Stimulated activated CD4-positive, alpha-beta T cell treated with anti-CD3 and anti-CD28 coated beads, Interleukin-4, amount 100 ng/mL, for 4 hours (primary cell): Measurements from ENCODE around the gene TMPRSS11A.

Experiments used
- DNase-seq, 2 experiments: peaks; one replicate each; pipeline ENCODE4 v3.0.0-alpha.2; 2020

Gene TMPRSS11A, protein sequence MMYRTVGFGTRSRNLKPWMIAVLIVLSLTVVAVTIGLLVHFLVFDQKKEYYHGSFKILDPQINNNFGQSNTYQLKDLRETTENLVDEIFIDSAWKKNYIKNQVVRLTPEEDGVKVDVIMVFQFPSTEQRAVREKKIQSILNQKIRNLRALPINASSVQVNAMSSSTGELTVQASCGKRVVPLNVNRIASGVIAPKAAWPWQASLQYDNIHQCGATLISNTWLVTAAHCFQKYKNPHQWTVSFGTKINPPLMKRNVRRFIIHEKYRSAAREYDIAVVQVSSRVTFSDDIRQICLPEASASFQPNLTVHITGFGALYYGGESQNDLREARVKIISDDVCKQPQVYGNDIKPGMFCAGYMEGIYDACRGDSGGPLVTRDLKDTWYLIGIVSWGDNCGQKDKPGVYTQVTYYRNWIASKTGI

DNA sequence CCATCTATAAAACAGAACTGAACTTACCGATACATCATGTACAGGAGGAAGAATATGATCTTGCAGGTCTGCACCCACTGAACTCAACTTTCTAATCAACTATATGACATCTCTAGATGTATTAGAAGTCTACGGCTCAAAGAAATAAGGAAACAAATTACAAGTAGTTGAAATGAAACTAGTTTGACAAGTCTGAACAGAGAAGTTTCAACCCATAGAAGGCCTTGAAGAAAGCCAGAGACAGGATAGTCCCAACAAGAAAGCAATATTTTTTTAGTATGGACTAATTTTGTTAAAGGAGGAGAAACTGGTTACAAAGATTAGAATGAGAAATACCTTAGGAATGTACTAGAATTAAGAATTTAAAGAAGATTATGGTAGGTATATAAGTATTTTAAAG, at the start of gene TMPRSS11A:
Gene TMPRSS11A (minus strand): TSS at position 138 of the 400 bp plus-strand sequence. CDS start 100 bp downstream, at position 38.
- DNase-seq, result no peak

- DNase-seq, result no peak
Observed at GRCh38 chr4:68011684-68012083, 48.4 kb upstream of the TMPRSS11A start.

- DNase-seq, result no peak
Observed at GRCh38 chr4:68002906-68003305, 39.6 kb upstream of the TMPRSS11A start.

- DNase-seq, result no peak
Observed at GRCh38 chr4:67996127-67996526, 32.8 kb upstream of the TMPRSS11A start.

DNA sequence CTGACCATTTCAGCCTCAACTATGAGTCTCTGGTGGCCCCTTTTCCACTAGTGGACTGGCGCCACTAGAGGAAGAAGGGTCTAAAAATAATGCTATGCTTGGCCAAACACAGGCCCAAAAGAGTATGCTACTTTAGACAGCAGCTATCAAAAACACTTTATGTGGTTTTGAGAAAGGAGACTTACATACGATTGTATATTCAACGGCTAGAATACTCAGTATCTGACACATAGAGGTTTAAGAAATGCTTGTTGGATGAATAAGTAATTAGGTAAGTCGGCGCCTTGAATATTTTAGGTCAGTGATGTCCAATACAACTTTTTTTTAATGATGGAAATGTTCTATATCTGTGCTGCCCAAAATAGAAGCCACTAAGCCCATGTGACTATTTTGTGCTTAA, 25.7 kb upstream of the TMPRSS11A start:
- no peak for DNase-seq

- DNase-seq, result no peak
Observed at GRCh38 chr4:67983333-67983732, 20.0 kb upstream of the TMPRSS11A start.

DNA sequence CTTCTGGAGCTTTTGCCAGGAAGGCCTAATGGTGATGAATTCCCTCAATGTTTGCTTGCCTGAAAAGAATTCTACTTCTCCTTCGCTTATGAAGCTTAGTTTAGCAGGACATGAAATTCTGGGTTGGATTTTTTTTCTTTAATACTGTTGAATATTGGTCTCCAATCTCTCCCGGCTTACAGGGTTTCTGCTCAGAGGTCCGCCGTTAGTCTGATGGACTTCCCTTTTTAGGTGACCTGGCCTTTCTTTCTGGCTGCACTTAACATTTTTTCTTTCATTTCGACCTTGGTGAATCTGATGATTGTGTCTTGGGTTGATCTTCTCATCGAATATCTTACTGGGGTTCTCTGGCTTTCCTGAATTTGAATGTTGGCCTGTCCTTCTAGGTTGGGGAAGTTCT, 17.2 kb upstream of the TMPRSS11A start:
- no peak for DNase-seq

DNA sequence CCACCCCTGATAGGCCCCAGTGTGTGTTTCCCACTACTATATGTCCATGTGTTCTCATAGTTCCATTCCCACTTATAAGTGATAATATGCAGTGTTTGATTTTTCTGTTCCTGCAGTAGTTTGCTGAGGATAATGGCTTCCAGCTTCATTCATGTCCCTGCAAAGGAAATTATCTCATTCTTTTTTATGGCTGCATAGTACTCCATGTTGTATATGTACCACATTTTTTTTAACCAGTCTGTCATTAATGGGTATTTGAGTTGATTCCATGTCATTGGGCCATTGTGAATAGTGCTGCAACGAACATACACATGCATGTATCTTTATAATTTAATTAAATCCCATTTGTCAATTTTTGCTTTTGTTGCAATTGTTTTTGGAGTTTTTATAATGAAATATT, 10.3 kb upstream of the TMPRSS11A start:
- no peak for DNase-seq

GRCh38 chr4:67954890-67955289, 8.4 kb downstream of the TMPRSS11A start:
- DNase-seq, result no peak

DNA sequence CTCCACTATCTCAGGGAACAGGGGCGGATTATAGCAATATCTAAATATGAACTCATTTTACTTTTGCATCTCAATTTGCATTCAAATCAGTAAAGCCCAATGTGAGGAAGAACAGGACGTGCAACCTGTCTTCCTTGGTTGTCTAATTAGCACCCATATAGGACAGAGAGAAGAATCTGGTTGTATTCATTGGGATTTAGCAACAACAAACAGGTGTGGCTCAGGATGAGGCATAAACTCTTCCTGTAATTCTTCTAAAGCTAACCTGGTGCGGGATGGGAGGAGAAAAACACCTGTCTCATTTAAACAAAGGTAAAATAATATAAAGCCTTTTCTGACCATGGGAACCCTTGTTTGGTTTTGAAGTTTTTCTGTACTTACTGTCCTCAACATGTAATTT, 22.2 kb downstream of the TMPRSS11A start:
- DNase-seq, result no peak

- no peak for DNase-seq
Observed at GRCh38 chr4:67940506-67940905, 22.8 kb downstream of the TMPRSS11A start.

DNA sequence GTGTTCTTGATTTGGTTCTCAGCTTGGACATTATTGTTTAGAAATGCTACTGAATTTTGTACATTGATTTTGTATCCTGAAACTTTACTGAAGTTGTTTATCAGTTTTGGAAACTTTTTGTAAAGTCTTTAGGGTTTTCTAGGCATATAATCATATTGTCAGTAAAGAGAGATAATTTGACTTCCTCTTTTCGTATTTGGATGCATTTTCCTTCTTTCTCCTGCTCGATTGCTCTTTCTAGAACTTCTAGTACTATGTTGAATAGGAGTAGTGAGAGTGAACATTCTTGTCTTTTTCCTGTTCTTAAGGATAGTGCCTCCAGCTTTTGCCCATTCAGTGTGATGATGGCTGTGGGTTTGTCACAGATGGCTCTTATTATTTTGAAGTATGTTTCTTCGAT, 24.1 kb downstream of the TMPRSS11A start:
- no peak for DNase-seq

DNA sequence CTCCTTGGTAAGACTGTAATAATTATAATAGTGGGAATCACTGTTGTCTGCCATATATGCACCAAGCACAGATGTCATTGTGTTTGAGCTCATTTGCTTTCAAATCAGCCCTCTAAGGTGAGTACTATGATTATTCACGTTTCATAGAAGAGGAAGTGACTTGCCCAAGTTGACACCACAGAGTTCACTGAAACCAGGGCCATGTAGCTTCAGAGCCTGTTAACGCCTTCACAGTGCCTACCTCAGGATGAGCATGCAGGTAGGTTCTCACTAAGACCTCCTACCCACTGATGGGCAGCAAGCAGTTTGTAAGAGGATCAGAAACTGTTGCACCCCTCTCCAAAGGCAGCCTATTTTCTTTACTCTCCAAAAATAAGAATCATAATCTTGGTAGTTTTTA, 27.4 kb downstream of the TMPRSS11A start:
- no peak for DNase-seq

DNA sequence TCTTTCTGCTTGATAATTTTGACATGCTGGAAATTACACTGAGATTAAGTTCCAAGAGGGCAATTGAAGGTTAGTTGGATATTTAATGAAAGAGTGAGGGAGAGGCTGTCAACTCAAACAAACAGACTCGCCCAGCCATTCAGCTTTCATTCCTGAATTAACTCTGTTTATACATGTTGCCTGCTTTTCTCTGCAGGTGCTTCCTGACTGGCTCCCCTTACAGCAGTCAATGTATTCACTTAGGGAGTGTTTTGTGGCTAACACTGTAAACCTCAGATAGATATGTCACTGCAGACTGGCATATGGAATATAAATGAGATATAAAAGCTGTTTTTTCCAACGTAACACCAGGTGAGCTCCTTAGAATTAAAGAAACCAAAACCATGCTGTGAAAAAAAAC, 28.7 kb downstream of the TMPRSS11A start:
- DNase-seq, result no peak

DNA sequence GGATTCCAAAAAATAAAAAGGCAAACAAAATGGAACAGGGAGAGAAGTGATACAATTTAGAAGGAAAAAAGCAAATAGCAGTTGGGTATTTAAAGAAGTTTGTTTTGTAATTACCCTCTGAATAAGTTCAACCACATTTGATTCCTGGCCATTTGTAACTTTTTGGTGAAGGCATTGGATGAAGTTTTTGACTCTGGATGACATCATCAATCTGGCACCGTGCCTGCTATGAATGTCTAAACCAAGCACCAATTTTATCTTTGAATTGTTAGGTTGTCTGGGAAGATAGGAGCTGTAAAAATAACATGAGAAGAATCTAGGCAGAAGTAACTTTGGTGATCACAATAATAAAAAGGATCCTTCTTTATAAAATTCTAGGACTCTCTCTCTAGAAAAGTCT, 29.5 kb downstream of the TMPRSS11A start:
- no peak for DNase-seq

GRCh38 chr4:67933038-67933437, 30.3 kb downstream of the TMPRSS11A start:
- no peak for DNase-seq

DNA sequence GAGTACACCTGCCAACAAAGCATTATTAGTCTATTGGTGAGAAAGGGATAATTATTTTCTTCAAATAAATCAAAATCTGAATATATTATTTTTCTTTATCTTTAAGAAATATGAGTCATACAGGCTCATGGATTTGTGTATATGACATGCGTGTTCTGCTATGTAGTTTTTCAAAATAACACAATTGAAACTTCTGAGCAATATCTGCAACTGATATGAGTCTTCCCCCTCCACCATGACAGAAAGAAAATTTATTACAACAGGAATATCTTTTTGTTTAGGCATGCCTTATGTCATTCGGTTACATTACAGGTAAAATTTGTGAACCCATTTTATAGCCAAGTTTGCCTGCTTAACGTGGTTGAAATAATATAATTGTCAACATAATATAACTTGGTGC, 32.0 kb downstream of the TMPRSS11A start:
- DNase-seq, result no peak

GRCh38 chr4:67929426-67929825, 33.9 kb downstream of the TMPRSS11A start:
- DNase-seq, result no peak

DNA sequence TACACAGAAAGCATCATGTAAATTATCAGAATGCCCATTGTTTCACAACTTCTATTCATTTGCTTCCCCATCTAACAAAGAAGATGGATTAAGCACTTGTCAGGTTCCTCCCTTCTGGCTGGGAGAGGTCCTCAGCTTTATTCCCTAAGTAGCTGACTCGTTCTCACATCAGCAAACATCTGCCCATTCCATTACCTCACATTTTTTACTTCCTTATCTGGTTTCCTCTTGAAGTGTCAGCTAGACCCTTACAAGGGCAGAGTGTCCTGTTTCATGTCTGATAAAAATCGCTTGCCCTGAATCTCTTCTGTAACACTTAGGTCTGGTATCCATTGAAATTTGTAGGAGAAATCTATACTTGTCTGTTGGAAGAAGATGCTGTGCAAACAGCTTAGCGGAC, 34.7 kb downstream of the TMPRSS11A start:
- no peak for DNase-seq

DNA sequence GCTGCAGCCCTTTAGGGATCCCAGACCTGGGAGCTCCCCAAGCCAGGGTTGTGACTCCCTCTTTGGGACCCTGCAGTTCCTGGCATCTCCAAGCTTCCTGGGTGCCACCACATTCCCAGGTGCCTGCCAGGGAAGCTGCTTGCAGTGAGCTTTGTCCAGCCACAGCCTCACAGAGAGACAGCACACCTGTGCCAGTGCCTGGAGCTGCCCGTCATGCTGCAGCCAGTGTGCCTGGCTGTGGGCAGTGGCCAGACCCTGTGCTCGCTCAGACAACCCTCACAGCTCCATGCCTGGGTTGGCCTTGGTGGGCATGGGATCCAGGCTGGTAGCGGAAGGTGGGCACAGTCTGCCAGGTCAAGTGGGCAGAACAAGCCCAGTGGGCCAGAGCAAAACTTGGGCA, 36.0 kb downstream of the TMPRSS11A start:
- DNase-seq, result no peak

DNA sequence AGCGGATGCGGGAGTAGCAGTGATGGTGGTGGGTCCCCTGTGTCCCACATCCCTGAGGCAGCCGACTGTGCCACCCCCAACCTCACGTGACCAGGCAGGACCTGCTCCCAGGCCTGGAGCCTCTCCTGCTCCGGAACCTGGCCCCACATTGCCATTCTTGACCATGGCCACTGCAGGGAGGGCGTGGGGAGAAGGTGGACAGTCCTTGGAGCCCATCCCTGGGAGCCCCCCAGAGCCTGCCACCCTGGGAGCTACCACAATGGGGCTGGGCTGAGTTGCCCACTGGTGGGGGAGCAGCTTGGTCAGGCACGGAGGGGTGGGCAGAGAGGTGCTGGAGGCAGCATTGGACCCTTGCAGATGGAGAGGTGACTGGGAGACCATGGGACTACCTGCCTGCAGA, 36.8 kb downstream of the TMPRSS11A start:
- no peak for DNase-seq

- DNase-seq, result no peak
Observed at GRCh38 chr4:67922697-67923096, 40.6 kb downstream of the TMPRSS11A start.

GRCh38 chr4:67918428-67918827, 44.9 kb downstream of the TMPRSS11A start:
- no peak for DNase-seq

- no peak for DNase-seq
Observed at GRCh38 chr4:67915400-67915966, 47.8 kb downstream of the TMPRSS11A start.

- DNase-seq, result no peak
Observed at GRCh38 chr4:67912080-67912479, 51.2 kb downstream of the TMPRSS11A start.
